C4-2B (cell line): ENCODE results near the gene YPEL1.

Experiments
- CTCF ChIP-seq: fragments of 450-650 bp; conservative IDR thresholded peaks from 2 replicates; pipeline ENCODE4 v1.5.1; 2017; ENCODE audit warnings: mild to moderate bottlenecking
- ZFX ChIP-seq: fragments of 450-650 bp; IDR thresholded peaks from 2 replicates; pipeline ENCODE4 v1.6.1; 2017

- TF ChIP-seq CTCF (no peak), ZFX (no peak)
These were observed 10.4 kb upstream of the YPEL1 start for GRCh38 chr22:21745948-21746347.
